ENCODE results near the gene SLIT3.

SLIT3 gene

GRCh38 chr5:168944004-168944403 lies 356.9 kb downstream of the SLIT3 start:
- no peak for FAIRE-seq

- FAIRE-seq: no peak
Observed at GRCh38 chr5:168943091-168943884, 357.7 kb downstream of the SLIT3 start.

- FAIRE-seq: no peak
Observed at GRCh38 chr5:168941901-168942300, 359.0 kb downstream of the SLIT3 start.

- no peak for FAIRE-seq
Observed at GRCh38 chr5:168940712-168941111, 360.2 kb downstream of the SLIT3 start.

- FAIRE-seq: no peak
Observed at GRCh38 chr5:168939887-168940544, 360.9 kb downstream of the SLIT3 start.

GRCh38 chr5:168939156-168939800 lies 361.7 kb downstream of the SLIT3 start:
- FAIRE-seq: no peak

- FAIRE-seq: no peak
Observed at GRCh38 chr5:168936511-168936910, 364.4 kb downstream of the SLIT3 start.

GRCh38 chr5:168935183-168935582 lies 365.8 kb downstream of the SLIT3 start:
- no peak for FAIRE-seq

GRCh38 chr5:168934169-168934568 lies 366.8 kb downstream of the SLIT3 start:
- no peak for FAIRE-seq

GRCh38 chr5:168932400-168933189 lies 368.3 kb downstream of the SLIT3 start:
- no peak for FAIRE-seq

GRCh38 chr5:168931638-168932345 lies 369.1 kb downstream of the SLIT3 start:
- no peak for FAIRE-seq

- FAIRE-seq: no peak
Observed at GRCh38 chr5:168929656-168930055, 371.3 kb downstream of the SLIT3 start.

- FAIRE-seq: no peak
Observed at GRCh38 chr5:168925160-168925559, 375.8 kb downstream of the SLIT3 start.

GRCh38 chr5:168921147-168921866 lies 379.6 kb downstream of the SLIT3 start:
- FAIRE-seq: no peak

- FAIRE-seq: no peak
Observed at GRCh38 chr5:168920019-168920810, 380.7 kb downstream of the SLIT3 start.

- no peak for FAIRE-seq
Observed at GRCh38 chr5:168917947-168918600, 382.9 kb downstream of the SLIT3 start.

- FAIRE-seq: no peak
Observed at GRCh38 chr5:168916852-168917251, 384.1 kb downstream of the SLIT3 start.

GRCh38 chr5:168916266-168916665 lies 384.7 kb downstream of the SLIT3 start:
- FAIRE-seq: no peak

GRCh38 chr5:168914491-168914890 lies 386.4 kb downstream of the SLIT3 start:
- FAIRE-seq: no peak

- no peak for FAIRE-seq
Observed at GRCh38 chr5:168910874-168911273, 390.1 kb downstream of the SLIT3 start.

All from A204.1 (cell line).